Ovary (tissue), 9 donors: ENCODE measurements around the gene APOL4. TPM values are rescaled to one million over a fixed set of nuclear protein-coding genes. Genes with fewer than 3 reads are reported as not detected.
A peak's percentile ranks its signal among the peaks of the same experiment; 100 is the strongest.

ENCODE experiments used
- DNase-seq, 5 donors: peaks; one replicate each; pipeline ENCODE4 v3.0.0-alpha.2; 2019 to 2020
- H3K27ac ChIP-seq, 2 donors: fragments of 200-600 bp; one replicate each; pipeline versions ENCODE4 v1.5.1 to v1.8.0; 2019 to 2022
- H3K27me3 ChIP-seq: fragments of 200-600 bp; one replicate; pipeline ENCODE4 v1.8.0; 2022
- H3K36me3 ChIP-seq: fragments of 200-600 bp; sonication (generic); one replicate; pipeline ENCODE4 v1.5.1; 2019
- H3K4me1 ChIP-seq: one replicate; pipeline ENCODE4 v1.8.1; 2013; ENCODE audit warnings: mild to moderate bottlenecking, moderate library complexity; ENCODE audit not compliant: insufficient read depth
- H3K4me3 ChIP-seq: fragments of 200-600 bp; sonication (generic); one replicate; pipeline ENCODE4 v1.5.1; 2017
- H3K9me3 ChIP-seq, 2 donors: fragments of 200-600 bp in 1 of 2; sonication (generic) in 1 of 2; one replicate each; pipeline versions ENCODE4 v1.5.1 to v1.8.1; 2013 to 2019; ENCODE audit warnings: mild to moderate bottlenecking in 1 of 2, moderate library complexity in 1 of 2
- CTCF ChIP-seq, 3 donors: fragments of 450-650 bp in 2 of 3; fragments of 200-600 bp in 1 of 3; IDR thresholded peaks; one replicate each; pipeline versions ENCODE4 v1.5.1 to v1.8.0; 2016 to 2022; ENCODE audit warnings: antibody characterized with exemption in 3 of 3, mild to moderate bottlenecking in 1 of 3
- EP300 ChIP-seq: sonication (generic); formaldehyde crosslinking; IDR thresholded peaks from one replicate; pipeline ENCODE4 v1.6.1; 2017; ENCODE audit warnings: antibody characterized with exemption
- POLR2A ChIP-seq: fragments of 450-650 bp; IDR thresholded peaks from one replicate; pipeline ENCODE4 v1.6.1; 2017; ENCODE audit warnings: antibody characterized with exemption, mild to moderate bottlenecking, moderate library complexity
- WGBS, 3 donors: extraction: QIAGEN DNeasy Blood & Tissue Kit in 1 of 3; methylation state at CpG; one replicate each; pipeline versions ENCODE4 v1.1.5 to v1.1.7; 2013 to 2017; 5-methylcytosine and 5-hydroxymethylcytosine counted together
- intact Hi-C, 4 donors: fragments of 100-400 bp; cut with DNase I; formaldehyde crosslinking; loops; one replicate each; pipeline versions ENCODE4 v1.11.0 to v1.15.1; 2022 to 2023
- polyA plus RNA-seq, 2 donors: library from polyadenylated mRNA; stranded (reverse); fragments of 200-250 nt in 1 of 2; fragments of 350-450 nt in 1 of 2; fragmentation: Illumina TruSeq in 1 of 2; extraction: RNeasy Lipid Tissue Mini Kit (QIAGEN cat#74804) in 1 of 2; gene quantifications; one replicate each; pipeline ENCODE4 v1.2.3, GENCODE V29; 2013 to 2014
- total RNA-seq, 7 donors: library from RNA; depleted of rRNA in 2 of 7; stranded (reverse); fragments of >200 nt in 2 of 7; fragmentation: NEBNext Ultra II Directional in 3 of 7; extraction: Animal tissue kit (Norgen Biotek cat#: 25700) in 3 of 7; gene quantifications; one replicate each; pipeline versions ENCODE4 v1.1.0 to v1.2.4, GENCODE V29; 2016 to 2023
- donor health status: DM: no; HTN: no; CAD: no; lungs with moderate emphysema.
- donor health status: DM: no; HTN: no; CAD: no.
- donor health status: Bipolar disorder and iron deficiency.
- donor health status: DM: yes; HTN: yes; CAD: no.
- donor health status: DM: no; HTN: no; CAD: no.
- donor health status: DM: yes; HTN: yes; CAD: no.

The APOL4 gene
- total and polyA plus RNA-seq, 9 donors = 0.31 to 18.6 (median 7.3) TPM

- intact Hi-C loops = loop anchor here in 2 of 4 donors (5.0 to 10.0 kb wide), 3 partner anchors 36 to 136 kb away; partner anchors contain the start of gene APOL2 (in 1 of the 2)
- 50 to 61% (median 57%) methylated on average over 4 of the region's 4 CpGs for WGBS, 3 donors
Measured at GRCh38 chr22:36145881-36146280, 55.7 kb downstream of the APOL4 start.

GRCh38 chr22:36144886-36145541 is 56.6 kb downstream of the APOL4 start:
- Histone ChIP-seq H3K9me3 (no peaks in the 10 kb centered on the region), H3K4me3 (no peak overlapping the region), H3K4me1 (no peaks in the 10 kb centered on the region), H3K27me3 (no peaks in the 10 kb centered on the region), H3K36me3 (no peaks in the 10 kb centered on the region), H3K27ac (no peak overlapping the region)
- peak; percentile 55 to 70 (median 68) for DNase-seq
- TF ChIP-seq EP300 (no peak), CTCF (IDR thresholded peaks at IDR 0.05) (peak; percentile 59 to 70 (median 62)), POLR2A (no peak)
- intact Hi-C loops = loop anchor here in 3 of 4 donors (5.0 to 10.0 kb wide), 3 partner anchors 37 to 137 kb away; partner anchors contain the start of gene APOL2 (in 1 of the 3)
- WGBS, 3 donors = 62 to 73% (median 66%) methylated on average over 12 of the region's 12 CpGs

More at GRCh38 chr22:36145881-36146280, 55.7 kb downstream of the APOL4 start:
- peaks cover 1% of the 10 kb centered on the region for H3K4me1 ChIP-seq
- H3K4me3 ChIP-seq = no peak overlapping the region
- TF ChIP-seq CTCF (IDR thresholded peaks at IDR 0.05) (no peak), EP300 (no peak)
- no peaks in the 10 kb centered on the region for H3K9me3 ChIP-seq
- DNase-seq = no peak
- H3K36me3 ChIP-seq = no peaks in the 10 kb centered on the region
- no peak overlapping the region for H3K27ac ChIP-seq
- no peaks in the 10 kb centered on the region for H3K27me3 ChIP-seq

- intact Hi-C loops = loop anchor here in 2 of 4 donors (5.0 to 10.0 kb wide), 2 partner anchors 38 to 91 kb away; partner anchors contain the start of gene APOL2 (in 1 of the 2)
- Histone ChIP-seq H3K4me1 (no peaks in the 10 kb centered on the region), H3K27me3 (no peaks in the 10 kb centered on the region), H3K36me3 (no peaks in the 10 kb centered on the region), H3K27ac (no peak overlapping the region), H3K9me3 (no peaks in the 10 kb centered on the region), H3K4me3 (no peak overlapping the region)
- TF ChIP-seq EP300 (no peak), CTCF (IDR thresholded peaks at IDR 0.05) (no peak), POLR2A (no peak)
- WGBS, 3 donors = 72 to 80% (median 76%) methylated on average over 4 of the region's 4 CpGs
- DNase-seq = no peak
Measured at GRCh38 chr22:36143956-36144355, 57.7 kb downstream of the APOL4 start.

- Histone ChIP-seq H3K4me1 (no peaks in the 10 kb centered on the region), H3K4me3 (no peak overlapping the region), H3K27ac (no peak overlapping the region), H3K36me3 (no peaks in the 10 kb centered on the region), H3K9me3 (no peaks in the 10 kb centered on the region), H3K27me3 (no peaks in the 10 kb centered on the region)
- intact Hi-C loops = loop anchor here in 2 of 4 donors (5.0 to 10.0 kb wide), 2 partner anchors 39 to 92 kb away; partner anchors contain the start of gene APOL2 (in 1 of the 2)
- WGBS, 3 donors = 73 to 85% (median 76%) methylated on average over 5 of the region's 5 CpGs
- no peak for DNase-seq
- TF ChIP-seq POLR2A (no peak), EP300 (no peak), CTCF (IDR thresholded peaks at IDR 0.05) (no peak)
Measured at GRCh38 chr22:36143066-36143815, 58.4 kb downstream of the APOL4 start.
